SK-N-SH (cell line): Measurements from ENCODE around the gene ITGA2B. TPM values are rescaled to one million over a fixed set of nuclear protein-coding genes. Genes with fewer than 3 reads are reported as not detected.

ENCODE experiments used
- CTCF ChIA-PET: fragments of 300-600, 350-600 bp; formaldehyde crosslinking; extraction: SDS; loops from one replicate; lab custom pipeline; 2021; lab: Yijun Ruan, JAX
- POLR2A ChIA-PET: fragments of 350-600 bp; sonication (Branson Sonifier 250); formaldehyde crosslinking; extraction: SDS; loops from one replicate; lab custom pipeline; 2020; ENCODE audit warnings: antibody characterized with exemption, inconsistent platforms; lab: Yijun Ruan, JAX
- DNase-seq: peaks from one replicate; pipeline ENCODE4 v3.0.0; 2012
- H2AFZ ChIP-seq: fragments of 200-600 bp; sonication (generic); 2 replicates; pipeline ENCODE4 v1.8.1; 2016; ENCODE audit warnings: antibody characterized with exemption, mild to moderate bottlenecking, low read depth
- H3F3A ChIP-seq: fragments of 200-600 bp; sonication (generic); replicated peaks from 2 replicates; pipeline ENCODE3; 2016; ENCODE audit warnings: antibody characterized with exemption, mild to moderate bottlenecking; ENCODE audit not compliant: insufficient read depth
- H3K27ac ChIP-seq, 2 experiments: fragments of 200-500 bp in 1 of 2; fragments of 200-600 bp in 1 of 2; sonication (Bioruptor generic) in 1 of 2; sonication (generic), shearing (Covaris generic) in 1 of 2; 2 replicates each; pipeline versions ENCODE4 v1.5.1 to v1.6.1; 2014 to 2016; ENCODE audit warnings: low read depth in 2 of 2, inconsistent platforms in 1 of 2, low read length in 1 of 2, mild to moderate bottlenecking in 1 of 2, mixed read lengths in 1 of 2
- H3K27me3 ChIP-seq: fragments of 200-600 bp; sonication (generic), shearing (Covaris generic); 2 replicates; pipeline ENCODE4 v1.6.1; 2016; ENCODE audit warnings: mixed run types; ENCODE audit not compliant: insufficient read depth
- H3K36me3 ChIP-seq, 2 experiments: fragments of 200-500 bp in 1 of 2; fragments of 200-600 bp in 1 of 2; sonication (Bioruptor generic) in 1 of 2; sonication (generic) in 1 of 2; replicated peaks in 1 of 2; 2 replicates each; pipeline versions ENCODE3 to v1.5.1; 2014 to 2016; ENCODE audit warnings: low read length in 1 of 2, mild to moderate bottlenecking in 1 of 2; ENCODE audit not compliant: insufficient read depth in 2 of 2, control insufficient read depth in 1 of 2
- H3K4me1 ChIP-seq, 2 experiments: fragments of 200-500 bp in 1 of 2; fragments of 200-600 bp in 1 of 2; sonication (Bioruptor generic) in 1 of 2; sonication (generic), shearing (Covaris generic) in 1 of 2; 2 replicates each; pipeline versions ENCODE4 v1.5.1 to v1.6.1; 2014 to 2016; ENCODE audit warnings: low read depth in 1 of 2, low read length in 1 of 2, mixed run types in 1 of 2; ENCODE audit not compliant: insufficient read depth in 2 of 2, control insufficient read depth in 1 of 2
- H3K4me2 ChIP-seq: fragments of 200-600 bp; sonication (generic), shearing (Covaris generic); 2 replicates; pipeline ENCODE4 v1.6.1; 2017; ENCODE audit warnings: mixed run types
- H3K4me3 ChIP-seq, 2 experiments: fragments of 200-500 bp in 1 of 2; fragments of 200-600 bp in 1 of 2; sonication (Bioruptor generic) in 1 of 2; sonication (generic), shearing (Covaris generic) in 1 of 2; 2 replicates each; pipeline versions ENCODE4 v1.5.1 to v1.8.1; 2014 to 2016; ENCODE audit warnings: low read depth in 2 of 2, inconsistent platforms in 1 of 2, low read length in 1 of 2, mild to moderate bottlenecking in 1 of 2, mixed read lengths in 1 of 2, moderate library complexity in 1 of 2
- H3K79me2 ChIP-seq: fragments of 200-600 bp; sonication (generic); 2 replicates; pipeline ENCODE4 v1.8.1; 2017; ENCODE audit warnings: mild to moderate bottlenecking; ENCODE audit not compliant: insufficient read depth
- H3K9ac ChIP-seq: fragments of 200-600 bp; sonication (generic); 2 replicates; pipeline ENCODE4 v1.6.1; 2017; ENCODE audit warnings: mixed run types
- H3K9me2 ChIP-seq: fragments of 200-600 bp; sonication (generic); 2 replicates; pipeline ENCODE4 v1.6.1; 2017; ENCODE audit warnings: mixed run types
- H3K9me3 ChIP-seq: fragments of 200-600 bp; sonication (generic); 2 replicates; pipeline ENCODE4 v1.6.1; 2017; ENCODE audit warnings: mixed run types, mild to moderate bottlenecking, moderate library complexity
- H4K20me1 ChIP-seq: fragments of 200-600 bp; sonication (generic); 2 replicates; pipeline ENCODE4 v1.6.1; 2017; ENCODE audit warnings: mild to moderate bottlenecking, mixed run types; ENCODE audit not compliant: insufficient read depth
- CHD2 ChIP-seq: fragments of 150-350 bp; IDR thresholded peaks from 2 replicates; pipeline ENCODE4 v1.6.1; 2018; ENCODE audit warnings: low read length; ENCODE audit not compliant: partially characterized antibody
- CTCF ChIP-seq: fragments of 200-600 bp; sonication (generic); IDR thresholded peaks from 2 replicates; pipeline ENCODE4 v1.6.1; 2017; ENCODE audit warnings: antibody characterized with exemption, mild to moderate bottlenecking, moderate library complexity
- ELF1 ChIP-seq: IDR thresholded peaks from 2 replicates; pipeline ENCODE4 v1.4.0; 2012
- GABPA ChIP-seq: IDR thresholded peaks from 2 replicates; pipeline ENCODE4 v1.4.0; 2012; ENCODE audit warnings: low read depth, mild to moderate bottlenecking
- GATA2 ChIP-seq: sonication (generic); formaldehyde crosslinking; IDR thresholded peaks from 2 replicates; pipeline ENCODE4 v1.5.0; 2020; ENCODE audit warnings: mild to moderate bottlenecking, missing genetic modification reagents
- IRF3 ChIP-seq: fragments of 150-350 bp; IDR thresholded peaks from 2 replicates; pipeline ENCODE4 v1.6.1; 2016; ENCODE audit warnings: mild to moderate bottlenecking, low read depth, low read length
- MXI1 ChIP-seq: IDR thresholded peaks from 2 replicates; pipeline ENCODE4 v1.6.1; 2012; ENCODE audit warnings: mild to moderate bottlenecking, low read depth, low read length, improper control_type of control experiment
- NRF1 ChIP-seq: IDR thresholded peaks from 2 replicates; pipeline ENCODE4 v1.6.1; 2012; ENCODE audit warnings: low read depth, mild to moderate bottlenecking, low read length
- RAD21 ChIP-seq: IDR thresholded peaks from 2 replicates; pipeline ENCODE4 v1.6.1; 2012; ENCODE audit warnings: mild to moderate bottlenecking, low read length
- REST ChIP-seq: IDR thresholded peaks from 2 replicates; pipeline ENCODE4 v1.6.1; 2012; ENCODE audit warnings: mild to moderate bottlenecking, low read depth, low read length, moderate library complexity
- RXRA ChIP-seq: IDR thresholded peaks from 2 replicates; pipeline ENCODE4 v1.4.0; 2012; ENCODE audit warnings: low read depth, mild to moderate bottlenecking, borderline replicate concordance
- WGBS: methylation state at CpG from one replicate; pipeline ENCODE4 v1.1.6; 2017; ENCODE audit warnings: low lambda C conversion rate; 5-methylcytosine and 5-hydroxymethylcytosine counted together
- polyA plus RNA-seq, 3 experiments: library from polyadenylated mRNA; depleted of rRNA; stranded (reverse); fragments of >200 nt; gene quantifications; 2 replicates each; pipeline ENCODE4 v1.2.3, GENCODE V29; 2012

ITGA2B gene
- polyA plus RNA-seq, 1 of the 3 experiments (the other 2 are of a cell fraction): 1.3 TPM

- TF ChIP-seq RXRA (no peak), REST (no peak), IRF3 (no peak), RAD21 (no peak), CTCF (no peak), MXI1 (no peak), NRF1 (no peak), GATA2 (CRISPR knock-in tag) (no peak), CHD2 (no peak), GABPA (no peak), ELF1 (no peak)
- no peaks in the 10 kb centered on the region for H3K27me3 ChIP-seq
- POLR2A ChIA-PET: no interaction called here
- H3K4me2 ChIP-seq: no peak overlapping the region
- H3K79me2 ChIP-seq: no peaks in the 10 kb centered on the region; the same call in 1 of the 2 replicates
- H3K27ac ChIP-seq: peak overlapping the region in 1 of 2 experiments; percentile 2; a peak in 2 of 4 replicates
- H3K4me3 ChIP-seq: no peak overlapping the region
- no peak for DNase-seq
- WGBS: 100% methylated on average over 2 of the region's 2 CpGs
- H3K36me3 ChIP-seq: peaks cover 13 to 43% of the 10 kb centered on the region in 2 experiments
- no peak overlapping the region for H3K9ac ChIP-seq
- no peaks in the 10 kb centered on the region for H3K9me3 ChIP-seq
- H2AFZ ChIP-seq: no peak overlapping the region
- no peaks in the 10 kb centered on the region for H4K20me1 ChIP-seq
- no peaks in the 10 kb centered on the region for H3K9me2 ChIP-seq
- peaks cover 11% of the 10 kb centered on the region for H3F3A ChIP-seq
- CTCF ChIA-PET: interaction anchor here (1.0 to 1.2 kb wide), 2 partner anchors 17 to 18 kb away, joined by 4 read pairs; no protein-coding TSS in a partner anchor
- peaks cover 0 to 8% of the 10 kb centered on the region in 2 experiments; a peak in 2 of 4 replicates for H3K4me1 ChIP-seq
Observed at GRCh38 chr17:44416558-44417289, 27.3 kb upstream of the ITGA2B start.
